ENCODE data around the gene SLC5A11. TPM values are rescaled to one million over a fixed set of nuclear protein-coding genes. Genes with fewer than 3 reads are reported as not detected.

The SLC5A11 gene
- total and polyA plus RNA-seq, 12 donors = 0.06 to 0.12 TPM; not detected in 10

- Histone ChIP-seq H3K36me3 (peaks cover 0 to 100% (median 73%) of the 10 kb centered on the region in 9 donors), H3K9me3 (no peaks in the 10 kb centered on the region), H3K4me3 (no peak overlapping the region), H3K27ac (no peak overlapping the region), H3K27me3 (no peaks in the 10 kb centered on the region), H3K4me1 (no peaks in the 10 kb centered on the region)
- intact Hi-C loops (cut with DNase I) = no loop called here
- ATAC-seq (no peak), DNase-seq (no peak)
- WGBS, 2 donors = 94 to 96% methylated on average over 6 of the region's 6 CpGs
- TF ChIP-seq, protein P1, sequence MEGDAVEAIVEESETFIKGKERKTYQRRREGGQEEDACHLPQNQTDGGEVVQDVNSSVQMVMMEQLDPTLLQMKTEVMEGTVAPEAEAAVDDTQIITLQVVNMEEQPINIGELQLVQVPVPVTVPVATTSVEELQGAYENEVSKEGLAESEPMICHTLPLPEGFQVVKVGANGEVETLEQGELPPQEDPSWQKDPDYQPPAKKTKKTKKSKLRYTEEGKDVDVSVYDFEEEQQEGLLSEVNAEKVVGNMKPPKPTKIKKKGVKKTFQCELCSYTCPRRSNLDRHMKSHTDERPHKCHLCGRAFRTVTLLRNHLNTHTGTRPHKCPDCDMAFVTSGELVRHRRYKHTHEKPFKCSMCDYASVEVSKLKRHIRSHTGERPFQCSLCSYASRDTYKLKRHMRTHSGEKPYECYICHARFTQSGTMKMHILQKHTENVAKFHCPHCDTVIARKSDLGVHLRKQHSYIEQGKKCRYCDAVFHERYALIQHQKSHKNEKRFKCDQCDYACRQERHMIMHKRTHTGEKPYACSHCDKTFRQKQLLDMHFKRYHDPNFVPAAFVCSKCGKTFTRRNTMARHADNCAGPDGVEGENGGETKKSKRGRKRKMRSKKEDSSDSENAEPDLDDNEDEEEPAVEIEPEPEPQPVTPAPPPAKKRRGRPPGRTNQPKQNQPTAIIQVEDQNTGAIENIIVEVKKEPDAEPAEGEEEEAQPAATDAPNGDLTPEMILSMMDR (IDR thresholded peaks at IDR 0.05) = no peak
Measured at GRCh38 chr16:24930440-24930839, 84.7 kb downstream of the SLC5A11 start.

GRCh38 chr16:24931091-24931490, 85.3 kb downstream of the SLC5A11 start:
- TF ChIP-seq, protein P1 (IDR thresholded peaks at IDR 0.05) = no peak
- DNase-seq = no peak
- Histone ChIP-seq H3K36me3 (peaks cover 0 to 100% (median 78%) of the 10 kb centered on the region in 9 donors), H3K27me3 (no peaks in the 10 kb centered on the region), H3K4me1 (no peaks in the 10 kb centered on the region), H3K27ac (no peak overlapping the region), H3K9me3 (no peaks in the 10 kb centered on the region), H3K4me3 (no peak overlapping the region)
- WGBS, 2 donors = 96 to 98% methylated on average over 12 of the region's 12 CpGs
- intact Hi-C loops (cut with DNase I) = no loop called here
- ATAC-seq = peak in 2 of 8 donors; percentile 24 to 50

GRCh38 chr16:24935336-24935735, 89.6 kb downstream of the SLC5A11 start:
- intact Hi-C loops (cut with DNase I) = no loop called here
- no peak overlapping the region for H3K27ac ChIP-seq

DNA sequence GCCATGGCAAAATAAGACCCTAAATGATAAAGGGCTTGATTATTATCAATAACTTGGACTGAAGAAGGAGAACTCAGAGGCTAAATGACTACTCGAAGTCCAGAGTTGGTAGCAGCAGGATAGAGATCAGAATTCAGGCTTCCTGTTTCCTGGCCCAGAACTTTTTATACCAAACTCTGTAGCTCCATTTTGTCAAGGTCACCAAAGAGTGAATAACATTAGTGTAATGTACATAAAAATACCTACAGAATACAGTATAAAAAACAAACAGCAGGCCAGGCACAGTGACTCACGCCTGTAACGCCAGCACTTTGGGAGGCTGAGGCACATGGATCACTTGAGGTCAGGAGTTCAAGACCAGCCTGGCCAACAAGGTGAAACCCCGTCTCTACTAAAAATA, 90.4 kb downstream of the SLC5A11 start:
- no peaks in the 10 kb centered on the region for H3K4me1 ChIP-seq
- TF ChIP-seq, protein P1 (IDR thresholded peaks at IDR 0.05) = no peak
- WGBS, 2 donors = 86 to 88% methylated on average over 4 of the region's 4 CpGs
- H3K4me3 ChIP-seq = no peak overlapping the region
- H3K9me3 ChIP-seq = no peaks in the 10 kb centered on the region
- intact Hi-C loops (cut with DNase I) = no loop called here
- DNase-seq (no peak), ATAC-seq (no peak)
- H3K27me3 ChIP-seq = no peaks in the 10 kb centered on the region
- H3K36me3 ChIP-seq = peaks cover 0 to 100% (median 78%) of the 10 kb centered on the region in 9 donors
- H3K27ac ChIP-seq = no peak overlapping the region

More at GRCh38 chr16:24935336-24935735, 89.6 kb downstream of the SLC5A11 start:
- no peak overlapping the region for H3K4me3 ChIP-seq
- no peaks in the 10 kb centered on the region for H3K27me3 ChIP-seq
- H3K4me1 ChIP-seq = no peaks in the 10 kb centered on the region
- TF ChIP-seq, protein P1 (IDR thresholded peaks at IDR 0.05) = no peak
- 91 to 93% methylated on average over 6 of the region's 6 CpGs for WGBS, 2 donors
- H3K36me3 ChIP-seq = peaks cover 0 to 100% (median 83%) of the 10 kb centered on the region in 9 donors
- no peaks in the 10 kb centered on the region for H3K9me3 ChIP-seq
- ATAC-seq = no peak
- no peak for DNase-seq

All from heart right ventricle (tissue), 16 donors.